Natural killer cell (primary cell): Measurements from ENCODE around the gene SPINDOC. TPM values are rescaled to one million over a fixed set of nuclear protein-coding genes. Genes with fewer than 3 reads are reported as not detected.
"Not testable (repeated sequence)": the region's sequence is repeated elsewhere in the genome, so short reads cannot be mapped to it uniquely, and the experiment has no call there.

ENCODE experiments used
- ATAC-seq, 3 donors: fragments of 150-1000 bp in 2 of 3; fragments of 200-7000 bp in 1 of 3; cut with Tn5 transposase; 1 replicate in 1 of 3; 2 replicates in 2 of 3; pipeline ENCODE4 v1.10.0; 2021; ENCODE audit warnings: mild to moderate bottlenecking in 2 of 3, moderate library complexity in 2 of 3
- DNase-seq, 2 donors: peaks; one replicate each; pipeline versions ENCODE4 v3.0.0 to v3.0.0-alpha.2; 2013 to 2021; ENCODE audit warnings: mixed read lengths in 1 of 2
- H3K27ac ChIP-seq: one replicate; pipeline ENCODE4 v1.5.1; 2013; ENCODE audit warnings: mild to moderate bottlenecking, low read length
- H3K27me3 ChIP-seq: one replicate; pipeline ENCODE4 v1.6.1; 2013; ENCODE audit warnings: low read length; ENCODE audit not compliant: control insufficient read depth, insufficient read depth
- H3K36me3 ChIP-seq: one replicate; pipeline ENCODE4 v1.6.1; 2013; ENCODE audit warnings: low read length; ENCODE audit not compliant: control insufficient read depth, insufficient read depth
- H3K4me1 ChIP-seq: one replicate; pipeline ENCODE4 v1.6.1; 2013; ENCODE audit warnings: low read length; ENCODE audit not compliant: control insufficient read depth, insufficient read depth
- H3K4me3 ChIP-seq: one replicate; pipeline ENCODE4 v1.5.1; 2013; ENCODE audit warnings: low read length
- H3K9me3 ChIP-seq: one replicate; pipeline ENCODE4 v1.6.1; 2013; ENCODE audit warnings: low read length; ENCODE audit not compliant: control insufficient read depth, insufficient read depth
- H3K27ac Mint-ChIP-seq, 2 donors: one replicate each; pipeline ENCODE4 v1.8.0; 2022; ENCODE audit warnings: mild to moderate bottlenecking in 2 of 2, mixed read lengths in 2 of 2, moderate library complexity in 1 of 2
- H3K27me3 Mint-ChIP-seq, 2 donors: one replicate each; pipeline ENCODE4 v1.8.0; 2022; ENCODE audit warnings: low read depth in 2 of 2, mixed read lengths in 2 of 2
- H3K36me3 Mint-ChIP-seq: one replicate; pipeline ENCODE4 v1.8.0; 2022; ENCODE audit warnings: mixed read lengths
- H3K4me1 Mint-ChIP-seq, 2 donors: one replicate each; pipeline ENCODE4 v1.8.0; 2022; ENCODE audit warnings: mixed read lengths in 2 of 2
- H3K4me3 Mint-ChIP-seq: one replicate; pipeline ENCODE4 v1.8.0; 2022; ENCODE audit warnings: mild to moderate bottlenecking, moderate library complexity, mixed read lengths
- H3K9me3 Mint-ChIP-seq, 2 donors: one replicate each; pipeline ENCODE4 v1.8.0; 2022; ENCODE audit warnings: mixed read lengths in 2 of 2
- WGBS: methylation state at CpG from one replicate; pipeline ENCODE4 v1.1.7; 2013; ENCODE audit warnings: missing lambda C conversion rate; ENCODE audit not compliant: insufficient coverage; 5-methylcytosine and 5-hydroxymethylcytosine counted together
- intact Hi-C: fragments of 100-400 bp; cut with micrococcal nuclease; formaldehyde crosslinking; loops from one replicate; pipeline ENCODE4 v1.14.2; 2022
- total RNA-seq, 4 donors: library from RNA; stranded (reverse); fragments of 120-200 nt in 1 of 4; gene quantifications; one replicate each; pipeline versions ENCODE4 v1.2.3 to v1.2.4, GENCODE V29; 2013 to 2022
- TF ChIP-seq, protein P1 (sequence below): fragments of 200-600 bp; IDR thresholded peaks from one replicate; pipeline ENCODE4 v1.8.0; 2022; ENCODE audit warnings: antibody characterized with exemption

SPINDOC gene
- total RNA-seq, 3 donors from 2014 or later (not counting 1 experiment from before 2014, with no cell fraction given) = 15.6 to 25.3 (median 21.1) TPM

DNA sequence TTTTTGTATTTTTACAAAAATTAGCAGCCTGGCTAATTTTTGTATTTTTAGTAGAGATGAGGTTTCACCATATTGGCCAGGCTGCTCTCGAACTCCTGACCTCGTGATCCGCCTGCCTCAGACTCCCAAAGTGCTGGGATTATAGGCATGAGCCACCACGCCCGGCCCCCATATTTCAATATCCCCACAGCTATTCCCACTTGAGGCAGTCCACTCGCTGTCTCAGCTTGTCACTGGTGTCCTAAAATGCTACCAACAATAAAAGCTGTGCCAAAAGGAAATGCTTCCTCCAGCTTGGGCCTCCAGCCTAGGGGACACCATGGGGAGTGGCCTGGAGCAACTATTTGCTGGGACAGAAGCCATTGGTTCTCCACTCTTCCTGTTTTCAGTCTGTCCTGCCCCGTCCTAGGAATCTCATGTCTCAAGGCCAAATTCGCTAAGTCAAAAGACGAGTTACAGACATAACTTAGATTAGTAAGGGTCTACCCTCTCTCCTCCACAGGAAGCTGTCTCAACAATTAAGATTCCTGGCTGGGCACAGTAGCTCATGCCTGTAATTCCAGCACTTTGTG lies 7.3 kb upstream of the SPINDOC start:
- H3K4me1 Mint-ChIP-seq = no peaks in the 10 kb centered on the region
- H3K27ac Mint-ChIP-seq = no peak overlapping the region
- intact Hi-C loops = no loop called here
- TF ChIP-seq, protein P1, sequence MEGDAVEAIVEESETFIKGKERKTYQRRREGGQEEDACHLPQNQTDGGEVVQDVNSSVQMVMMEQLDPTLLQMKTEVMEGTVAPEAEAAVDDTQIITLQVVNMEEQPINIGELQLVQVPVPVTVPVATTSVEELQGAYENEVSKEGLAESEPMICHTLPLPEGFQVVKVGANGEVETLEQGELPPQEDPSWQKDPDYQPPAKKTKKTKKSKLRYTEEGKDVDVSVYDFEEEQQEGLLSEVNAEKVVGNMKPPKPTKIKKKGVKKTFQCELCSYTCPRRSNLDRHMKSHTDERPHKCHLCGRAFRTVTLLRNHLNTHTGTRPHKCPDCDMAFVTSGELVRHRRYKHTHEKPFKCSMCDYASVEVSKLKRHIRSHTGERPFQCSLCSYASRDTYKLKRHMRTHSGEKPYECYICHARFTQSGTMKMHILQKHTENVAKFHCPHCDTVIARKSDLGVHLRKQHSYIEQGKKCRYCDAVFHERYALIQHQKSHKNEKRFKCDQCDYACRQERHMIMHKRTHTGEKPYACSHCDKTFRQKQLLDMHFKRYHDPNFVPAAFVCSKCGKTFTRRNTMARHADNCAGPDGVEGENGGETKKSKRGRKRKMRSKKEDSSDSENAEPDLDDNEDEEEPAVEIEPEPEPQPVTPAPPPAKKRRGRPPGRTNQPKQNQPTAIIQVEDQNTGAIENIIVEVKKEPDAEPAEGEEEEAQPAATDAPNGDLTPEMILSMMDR = no peak
- no peaks in the 10 kb centered on the region for H3K9me3 Mint-ChIP-seq
- Histone ChIP-seq H3K27ac (no peak overlapping the region), H3K4me1 (no peaks in the 10 kb centered on the region), H3K9me3 (no peaks in the 10 kb centered on the region), H3K27me3 (no peaks in the 10 kb centered on the region), H3K4me3 (no peak overlapping the region), H3K36me3 (no peaks in the 10 kb centered on the region)
- DNase-seq (no peak), ATAC-seq (no peak)
- H3K4me3 Mint-ChIP-seq = no peak overlapping the region
- 95% methylated on average over 8 of the region's 9 CpGs for WGBS
- no peaks in the 10 kb centered on the region for H3K36me3 Mint-ChIP-seq
- H3K27me3 Mint-ChIP-seq = peaks cover under 1 to 1% of the 10 kb centered on the region in 2 donors

DNA sequence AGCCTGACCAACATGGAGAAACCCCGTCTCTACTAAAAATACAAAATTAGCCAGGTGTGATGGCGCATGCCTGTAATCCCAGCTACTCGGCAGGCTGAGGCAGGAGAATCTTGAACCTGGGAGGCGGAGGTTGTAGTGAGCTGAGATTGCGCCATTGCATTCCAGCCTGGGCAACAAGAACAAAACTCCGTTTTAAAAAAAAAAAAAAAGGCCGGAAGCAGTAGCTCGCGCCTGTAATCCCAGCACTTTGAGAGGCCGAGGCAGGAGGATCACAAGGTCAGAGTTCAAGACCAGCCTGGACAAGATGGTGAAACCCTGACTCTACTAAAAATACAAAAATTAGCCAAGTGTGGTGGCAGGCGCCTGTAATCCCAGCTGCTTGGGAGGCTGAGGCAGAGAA lies 2.9 kb upstream of the SPINDOC start:
- H3K36me3 ChIP-seq, H3K27me3 ChIP-seq, H3K36me3 Mint-ChIP-seq, intact Hi-C loops, H3K27ac ChIP-seq, ATAC-seq, H3K4me3 Mint-ChIP-seq, H3K27ac Mint-ChIP-seq, H3K27me3 Mint-ChIP-seq, H3K9me3 ChIP-seq, H3K9me3 Mint-ChIP-seq, DNase-seq, H3K4me3 ChIP-seq: not testable (repeated sequence)
- WGBS = 95% methylated on average over 6 of the region's 11 CpGs
- peaks cover 17% of the 10 kb centered on the region for H3K4me1 ChIP-seq
- H3K4me1 Mint-ChIP-seq = peaks cover 14 to 18% of the 10 kb centered on the region in 2 donors

DNA sequence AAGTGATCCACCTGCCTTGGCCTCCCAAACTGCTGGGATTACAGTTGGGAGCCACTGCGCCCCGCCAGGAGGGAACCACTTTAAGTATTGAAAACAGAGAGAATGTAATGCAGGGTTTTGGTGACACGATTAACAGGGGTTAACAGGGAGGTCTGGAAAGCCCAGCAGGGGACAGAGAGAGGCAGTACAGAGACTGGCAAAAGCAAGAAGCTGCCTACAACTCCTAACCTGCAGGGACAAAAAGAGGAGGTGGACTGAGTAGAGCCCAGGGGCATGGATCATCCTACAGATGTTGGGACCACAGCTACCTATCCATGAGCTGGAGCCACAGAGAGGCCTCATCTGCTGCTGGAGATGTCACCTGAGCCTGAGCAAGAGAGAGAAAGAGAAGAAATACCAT lies 1.7 kb upstream of the SPINDOC start:
- Histone ChIP-seq H3K36me3 (no peaks in the 10 kb centered on the region), H3K27ac (no peak overlapping the region), H3K4me3 (no peak overlapping the region), H3K27me3 (no peaks in the 10 kb centered on the region), H3K4me1 (peaks cover 17% of the 10 kb centered on the region), H3K9me3 (no peaks in the 10 kb centered on the region)
- DNase-seq (no peak), ATAC-seq (no peak)
- intact Hi-C loops = no loop called here
- Mint-ChIP-seq H3K36me3 (no peaks in the 10 kb centered on the region), H3K4me1 (peaks cover 16 to 29% of the 10 kb centered on the region in 2 donors), H3K27me3 (no peaks in the 10 kb centered on the region), H3K27ac (no peak overlapping the region), H3K4me3 (peak overlapping the region; percentile 75), H3K9me3 (no peaks in the 10 kb centered on the region)
- TF ChIP-seq, protein P1 = no peak
- 95% methylated on average over 3 of the region's 3 CpGs for WGBS

DNA sequence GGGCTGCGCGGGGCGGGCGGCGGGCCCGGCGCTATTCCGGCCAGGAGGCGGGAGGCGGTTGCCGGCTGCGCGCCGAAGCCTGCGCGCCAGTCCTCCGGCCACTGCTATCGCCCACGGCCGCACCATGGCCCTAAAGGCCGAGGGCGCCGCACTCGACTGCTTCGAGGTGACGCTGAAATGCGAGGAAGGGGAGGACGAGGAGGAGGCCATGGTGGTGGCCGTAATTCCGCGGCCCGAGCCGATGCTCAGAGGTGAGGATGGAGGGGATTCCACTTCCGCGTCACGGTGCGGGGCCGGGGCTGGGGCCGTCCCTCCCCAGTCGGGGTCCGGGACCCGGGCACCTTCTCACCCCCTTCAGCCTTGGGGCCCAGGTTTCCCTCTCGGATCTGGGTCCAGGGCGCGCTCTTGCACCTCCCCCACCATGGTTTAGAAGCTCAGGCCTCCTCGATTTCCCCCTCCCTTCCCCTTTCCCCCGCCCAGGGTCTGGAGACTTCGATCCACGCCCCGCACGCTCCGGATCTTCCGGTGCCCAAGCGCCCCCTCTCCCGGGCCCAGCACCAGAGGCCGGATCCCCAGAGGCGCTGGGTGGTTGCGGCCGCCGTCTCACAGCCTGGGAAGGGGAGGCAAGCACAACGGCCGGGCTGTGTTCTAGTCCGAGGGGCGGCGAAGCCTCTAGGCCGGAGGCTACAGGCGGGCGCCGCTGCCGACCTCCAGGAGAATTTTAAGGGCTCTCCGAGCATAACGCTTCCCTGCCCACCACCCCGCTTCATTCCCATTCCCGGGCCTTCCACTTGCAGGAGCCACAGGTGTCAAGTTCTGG lies 517 bp downstream of the SPINDOC start:
- intact Hi-C loops = no loop called here
- peaks cover 8% of the 10 kb centered on the region for H3K36me3 ChIP-seq
- Mint-ChIP-seq H3K4me3 (peak overlapping the region; percentile 85), H3K36me3 (no peaks in the 10 kb centered on the region), H3K9me3 (no peaks in the 10 kb centered on the region), H3K4me1 (peaks cover 16 to 36% of the 10 kb centered on the region in 2 donors), H3K27me3 (no peaks in the 10 kb centered on the region), H3K27ac (peak overlapping the region in 1 of 2 donors; percentile 63)
- H3K9me3 ChIP-seq = no peaks in the 10 kb centered on the region
- TF ChIP-seq, protein P1 = no peak
- H3K27me3 ChIP-seq = no peaks in the 10 kb centered on the region
- peak overlapping the region; percentile 87 for H3K4me3 ChIP-seq
- peak; percentile 24 to 55 for DNase-seq
- under 1% methylated on average over 72 of the region's 74 CpGs for WGBS
- ATAC-seq = peak; percentile 34 to 42 (median 38)
- peaks cover 17% of the 10 kb centered on the region for H3K4me1 ChIP-seq
- H3K27ac ChIP-seq = peak overlapping the region; percentile 11
